K562 (cell line): Measurements from ENCODE around the gene UBAC2. TPM values are rescaled to one million over a fixed set of nuclear protein-coding genes. Genes with fewer than 3 reads are reported as not detected.

Experiments used
- ARID1B ChIP-seq: fragments of 450-650 bp; IDR thresholded peaks from 2 replicates; pipeline ENCODE4 v1.6.1; 2016; ENCODE audit warnings: antibody characterized with exemption, mild to moderate bottlenecking, inconsistent platforms
- CBFA2T3 ChIP-seq: fragments of 450-650 bp; IDR thresholded peaks from 2 replicates; pipeline ENCODE4 v1.6.1; 2017
- CEBPG ChIP-seq, 3 experiments: fragments of 200-800 bp in 1 of 3; sonication (Bioruptor generic) in 1 of 3; sonication (generic) in 1 of 3; formaldehyde crosslinking in 1 of 3; IDR thresholded peaks in 2 of 3; conservative IDR thresholded peaks in 1 of 3; 2 replicates each; pipeline versions ENCODE4 v1.6.1 to v1.8.0; 2016 to 2022; ENCODE audit warnings: missing compliant biosample characterization in 2 of 3, missing genetic modification characterization in 2 of 3, mild to moderate bottlenecking in 1 of 3, missing genetic modification reagents in 1 of 3
- CTBP1 ChIP-seq: fragments of 450-650 bp; IDR thresholded peaks from 2 replicates; pipeline ENCODE4 v1.6.1; 2016; ENCODE audit warnings: borderline replicate concordance
- EHMT2 ChIP-seq: fragments of 450-650 bp; IDR thresholded peaks from 2 replicates; pipeline ENCODE4 v1.6.1; 2018; ENCODE audit warnings: antibody characterized with exemption
- FOXJ3 ChIP-seq: sonication (generic); formaldehyde crosslinking; IDR thresholded peaks from 2 replicates; pipeline ENCODE4 v1.4.0; 2020; ENCODE audit warnings: mild to moderate bottlenecking, missing genetic modification reagents
- IRF2 ChIP-seq: sonication (generic); formaldehyde crosslinking; IDR thresholded peaks from 2 replicates; pipeline ENCODE4 v1.8.1; 2022; ENCODE audit warnings: mild to moderate bottlenecking, missing genetic modification reagents
- MCM2 ChIP-seq: fragments of 450-650 bp; IDR thresholded peaks from 2 replicates; pipeline ENCODE4 v1.6.1; 2017; ENCODE audit warnings: low read depth, mild to moderate bottlenecking
- MEIS2 ChIP-seq: fragments of 450-650 bp; IDR thresholded peaks from 2 replicates; pipeline ENCODE4 v1.6.1; 2014; ENCODE audit warnings: mild to moderate bottlenecking; ENCODE audit not compliant: partially characterized antibody
- PBX2 ChIP-seq, 2 experiments: IDR thresholded peaks in 1 of 2; conservative IDR thresholded peaks in 1 of 2; 2 replicates each; pipeline ENCODE4 v1.6.1; 2016; ENCODE audit warnings: low read depth in 2 of 2, mild to moderate bottlenecking in 1 of 2, missing compliant biosample characterization in 1 of 2, missing genetic modification characterization in 1 of 2, moderate library complexity in 1 of 2
- RNF2 ChIP-seq: sonication (generic); IDR thresholded peaks from 2 replicates; pipeline ENCODE4 v1.6.1; 2016
- RNF219 ChIP-seq: fragments of 250-450 bp; sonication (Bioruptor Pico); IDR thresholded peaks from 2 replicates; pipeline ENCODE4 v1.5.0; 2022; ENCODE audit warnings: mild to moderate bottlenecking
- SOX6 ChIP-seq: fragments of 450-650 bp; IDR thresholded peaks from 2 replicates; pipeline ENCODE4 v1.6.1; 2014; ENCODE audit warnings: mild to moderate bottlenecking
- TEAD4 ChIP-seq, 2 experiments: sonication (generic) in 1 of 2; formaldehyde crosslinking in 1 of 2; IDR thresholded peaks; 2 replicates each; pipeline versions ENCODE4 v1.6.1 to v1.8.0; 2012 to 2022; ENCODE audit warnings: borderline replicate concordance in 1 of 2, inconsistent platforms in 1 of 2, low read length in 1 of 2, mild to moderate bottlenecking in 1 of 2, missing genetic modification reagents in 1 of 2
- TRIM24 ChIP-seq, 2 experiments: fragments of 450-650 bp; IDR thresholded peaks; 2 replicates each; pipeline ENCODE4 v1.6.1; 2016
- ZNF184 ChIP-seq: sonication (generic); formaldehyde crosslinking; IDR thresholded peaks from 2 replicates; pipeline ENCODE4 v1.5.0; 2020; ENCODE audit warnings: missing genetic modification reagents
- ZNF780A ChIP-seq: fragments of 250-450 bp; sonication (Bioruptor Pico); IDR thresholded peaks from 2 replicates; pipeline ENCODE4 v1.5.0; 2021; ENCODE audit warnings: mild to moderate bottlenecking
- polyA plus RNA-seq, 8 experiments: library from polyadenylated mRNA; depleted of rRNA in 4 of 8; stranded (reverse) in 5 of 8; unstranded in 3 of 8; fragments of >200 nt; fragmentation: Nextera tagmentation in 2 of 8; fragmentation: Illumina TruSeq in 1 of 8; extraction: Ambion mirVana in 2 of 8; extraction: Trizol in 1 of 8; gene quantifications; 2 replicates each; pipeline versions ENCODE4 v1.2.1 to v1.2.3, GENCODE V29; 2011 to 2014; ENCODE audit warnings: inconsistent platforms in 1 of 8, missing spikeins in 1 of 8
- total RNA-seq, 7 experiments: library from RNA; depleted of rRNA in 6 of 7; stranded (reverse); fragments of >200 nt in 6 of 7; fragmentation: Illumina TruSeq in 2 of 7; extraction: Trizol in 2 of 7; gene quantifications; 2 replicates each; pipeline versions ENCODE4 v1.2.1 to v1.2.3, GENCODE V29; 2011 to 2021; ENCODE audit warnings: low replicate concordance in 1 of 7
- TF ChIP-seq, protein P1 (sequence below), 2 experiments: fragments of 450-650 bp; IDR thresholded peaks; 2 replicates each; pipeline ENCODE4 v1.6.1; 2016
- TF ChIP-seq, protein P2 (sequence below): fragments of 250-450 bp; sonication (Bioruptor Pico); IDR thresholded peaks from 2 replicates; pipeline ENCODE4 v1.8.0; 2021; ENCODE audit warnings: mild to moderate bottlenecking, moderate library complexity

UBAC2 gene
- total and polyA plus RNA-seq, 9 of the 15 experiments (the other 6 are each of a cell fraction or from before 2014, with no cell fraction given), result 6.0 to 84.1 (median 32.3) TPM

DNA sequence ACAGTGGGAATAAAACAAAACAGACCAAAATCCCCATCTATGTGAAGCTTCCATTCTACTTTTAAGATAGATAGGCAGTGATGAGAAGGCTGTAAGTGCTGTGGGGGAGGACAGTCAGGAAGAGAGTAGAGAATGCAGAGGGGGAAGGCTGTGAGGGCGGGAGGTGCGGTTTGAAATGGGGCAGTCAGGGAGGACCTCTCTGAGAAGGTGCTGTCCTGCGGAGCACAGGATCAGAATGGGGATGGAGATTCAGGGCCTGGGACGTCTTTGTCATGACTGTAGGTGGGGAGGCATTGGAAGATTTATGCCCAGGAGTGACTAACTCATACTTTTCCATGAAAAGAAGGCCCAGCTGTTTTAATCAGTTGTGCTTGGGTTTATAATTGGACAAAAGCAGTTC lies 110.5 kb downstream of the UBAC2 start (continued):
- TF ChIP-seq TEAD4 (IDR thresholded peaks at IDR 0.05; ENCODE audit: low read length), result peak; percentile 37; the same call in 1 of the 2 replicates
- TF ChIP-seq TEAD4 (CRISPR knock-in tag; IDR thresholded peaks at IDR 0.05; ENCODE audit: borderline replicate concordance), result no peak
- TF ChIP-seq ZNF184 (CRISPR knock-in tag), result no peak
- TF ChIP-seq, protein P1, sequence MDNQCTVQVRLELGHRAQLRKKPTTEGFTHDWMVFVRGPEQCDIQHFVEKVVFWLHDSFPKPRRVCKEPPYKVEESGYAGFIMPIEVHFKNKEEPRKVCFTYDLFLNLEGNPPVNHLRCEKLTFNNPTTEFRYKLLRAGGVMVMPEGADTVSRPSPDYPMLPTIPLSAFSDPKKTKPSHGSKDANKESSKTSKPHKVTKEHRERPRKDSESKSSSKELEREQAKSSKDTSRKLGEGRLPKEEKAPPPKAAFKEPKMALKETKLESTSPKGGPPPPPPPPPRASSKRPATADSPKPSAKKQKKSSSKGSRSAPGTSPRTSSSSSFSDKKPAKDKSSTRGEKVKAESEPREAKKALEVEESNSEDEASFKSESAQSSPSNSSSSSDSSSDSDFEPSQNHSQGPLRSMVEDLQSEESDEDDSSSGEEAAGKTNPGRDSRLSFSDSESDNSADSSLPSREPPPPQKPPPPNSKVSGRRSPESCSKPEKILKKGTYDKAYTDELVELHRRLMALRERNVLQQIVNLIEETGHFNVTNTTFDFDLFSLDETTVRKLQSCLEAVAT (IDR thresholded peaks at IDR 0.05), result peak in 1 of 2 experiments; percentile 45; a peak in 2 of 4 replicates
- TF ChIP-seq PBX2 (CRISPR knock-in tag; IDR thresholded peaks at IDR 0.05; ENCODE audit: low read depth), result no peak
- peak; percentile 41; the same call in 1 of the 2 replicates for TF ChIP-seq PBX2 (tag; conservative IDR thresholded peaks at IDR 0.05; ENCODE audit: low read depth)
- peak; percentile 85 for TF ChIP-seq MEIS2
- TF ChIP-seq SOX6, result peak; percentile 30; the same call in 1 of the 2 replicates
- TF ChIP-seq RNF219 (CRISPR knock-in tag), result no peak
- peak; percentile 38; the same call in 1 of the 2 replicates for TF ChIP-seq RNF2
- no peak for TF ChIP-seq CEBPG (CRISPR knock-in tag; IDR thresholded peaks at IDR 0.05)
- no peak for TF ChIP-seq CEBPG (tag; conservative IDR thresholded peaks at IDR 0.05 in 1 of 2, IDR thresholded peaks at IDR 0.05 in 1 of 2)
- peak; percentile 45; the same call in 1 of the 2 replicates for TF ChIP-seq EHMT2
- no peak for TF ChIP-seq FOXJ3
- TF ChIP-seq TRIM24 (IDR thresholded peaks at IDR 0.05), result 0 out of 4 replicates have a peak, but pooled peaks of 1 of the 2 experiments have one; percentile 30
- TF ChIP-seq CBFA2T3, result peak; percentile 49
- TF ChIP-seq CTBP1, result peak; percentile 48; the same call in 1 of the 2 replicates
- TF ChIP-seq, protein P2, sequence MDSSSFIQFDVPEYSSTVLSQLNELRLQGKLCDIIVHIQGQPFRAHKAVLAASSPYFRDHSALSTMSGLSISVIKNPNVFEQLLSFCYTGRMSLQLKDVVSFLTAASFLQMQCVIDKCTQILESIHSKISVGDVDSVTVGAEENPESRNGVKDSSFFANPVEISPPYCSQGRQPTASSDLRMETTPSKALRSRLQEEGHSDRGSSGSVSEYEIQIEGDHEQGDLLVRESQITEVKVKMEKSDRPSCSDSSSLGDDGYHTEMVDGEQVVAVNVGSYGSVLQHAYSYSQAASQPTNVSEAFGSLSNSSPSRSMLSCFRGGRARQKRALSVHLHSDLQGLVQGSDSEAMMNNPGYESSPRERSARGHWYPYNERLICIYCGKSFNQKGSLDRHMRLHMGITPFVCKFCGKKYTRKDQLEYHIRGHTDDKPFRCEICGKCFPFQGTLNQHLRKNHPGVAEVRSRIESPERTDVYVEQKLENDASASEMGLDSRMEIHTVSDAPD (CRISPR knock-in tag), result no peak
- no peak for TF ChIP-seq MCM2
- TF ChIP-seq ARID1B, result peak; percentile 65
- TF ChIP-seq ZNF780A (CRISPR knock-in tag), result no peak
- no peak for TF ChIP-seq IRF2 (CRISPR knock-in tag)
